ENCODE measurements around the gene ZIC1. TPM values are rescaled to one million over a fixed set of nuclear protein-coding genes. Genes with fewer than 3 reads are reported as not detected.

Gene ZIC1
- total and polyA plus RNA-seq, 8 donors, result 0.03 to 0.55 TPM; not detected in 6

DNA sequence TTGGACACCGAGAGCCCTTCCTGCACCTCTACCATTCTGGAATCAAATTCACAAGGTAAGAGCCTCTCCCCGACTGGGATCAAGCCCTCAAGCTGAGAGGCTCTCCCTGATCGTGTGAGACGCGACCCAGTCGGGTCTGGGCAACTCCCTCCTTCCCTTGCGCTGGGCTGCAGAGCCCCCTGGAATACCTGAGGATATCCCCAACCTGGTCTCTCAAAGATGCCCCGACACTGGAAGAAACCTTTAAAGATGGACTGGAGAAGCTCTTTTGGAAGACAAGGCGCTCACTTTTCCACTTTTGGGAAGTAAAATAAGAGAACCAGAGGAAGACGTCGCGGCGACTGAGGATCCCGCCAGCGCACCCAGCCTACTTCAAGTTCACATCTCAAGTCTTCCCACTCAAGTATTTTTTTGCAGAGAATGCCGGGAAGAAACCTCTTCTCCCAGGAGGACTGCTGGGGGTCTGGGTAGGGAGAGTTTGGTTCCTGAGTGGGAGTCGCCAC is 36.6 kb upstream of the ZIC1 start:
- DNase-seq (no peak), ATAC-seq (no peak)
- H3K4me1 ChIP-seq, result no peaks in the 10 kb centered on the region
- no peaks in the 10 kb centered on the region for H3K9me3 ChIP-seq
- TF ChIP-seq, protein P1, sequence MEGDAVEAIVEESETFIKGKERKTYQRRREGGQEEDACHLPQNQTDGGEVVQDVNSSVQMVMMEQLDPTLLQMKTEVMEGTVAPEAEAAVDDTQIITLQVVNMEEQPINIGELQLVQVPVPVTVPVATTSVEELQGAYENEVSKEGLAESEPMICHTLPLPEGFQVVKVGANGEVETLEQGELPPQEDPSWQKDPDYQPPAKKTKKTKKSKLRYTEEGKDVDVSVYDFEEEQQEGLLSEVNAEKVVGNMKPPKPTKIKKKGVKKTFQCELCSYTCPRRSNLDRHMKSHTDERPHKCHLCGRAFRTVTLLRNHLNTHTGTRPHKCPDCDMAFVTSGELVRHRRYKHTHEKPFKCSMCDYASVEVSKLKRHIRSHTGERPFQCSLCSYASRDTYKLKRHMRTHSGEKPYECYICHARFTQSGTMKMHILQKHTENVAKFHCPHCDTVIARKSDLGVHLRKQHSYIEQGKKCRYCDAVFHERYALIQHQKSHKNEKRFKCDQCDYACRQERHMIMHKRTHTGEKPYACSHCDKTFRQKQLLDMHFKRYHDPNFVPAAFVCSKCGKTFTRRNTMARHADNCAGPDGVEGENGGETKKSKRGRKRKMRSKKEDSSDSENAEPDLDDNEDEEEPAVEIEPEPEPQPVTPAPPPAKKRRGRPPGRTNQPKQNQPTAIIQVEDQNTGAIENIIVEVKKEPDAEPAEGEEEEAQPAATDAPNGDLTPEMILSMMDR (IDR thresholded peaks at IDR 0.05), result no peak
- no peak overlapping the region for H3K4me3 ChIP-seq
- H3K27me3 ChIP-seq, result peaks cover 96 to 100% of the 10 kb centered on the region in 2 donors
- intact Hi-C loops (cut with DNase I), result no loop called here
- no peak overlapping the region for H3K27ac ChIP-seq
- no peaks in the 10 kb centered on the region for H3K36me3 ChIP-seq

DNA sequence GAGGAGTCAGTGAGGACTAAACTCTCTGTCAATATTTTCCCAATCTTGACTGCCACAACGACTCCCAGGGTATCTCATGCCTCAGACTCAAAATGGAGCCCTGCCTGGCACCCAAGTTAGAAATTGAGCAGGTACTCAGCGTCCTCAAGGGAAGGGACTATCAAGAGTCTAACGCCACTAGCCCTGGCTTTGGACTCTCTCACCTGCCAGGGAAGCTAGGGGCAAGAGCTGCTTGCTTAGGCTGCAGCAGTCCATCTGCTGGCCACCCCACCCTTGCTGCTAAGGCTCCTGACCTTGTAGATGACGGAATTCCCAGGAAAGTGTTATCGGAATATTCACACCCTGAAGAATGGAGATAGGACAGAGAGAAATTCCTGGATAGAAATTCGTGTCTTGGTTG is 35.9 kb upstream of the ZIC1 start:
- Histone ChIP-seq H3K9me3 (no peaks in the 10 kb centered on the region), H3K27me3 (peaks cover 96 to 100% of the 10 kb centered on the region in 2 donors), H3K27ac (no peak overlapping the region), H3K4me1 (no peaks in the 10 kb centered on the region), H3K36me3 (no peaks in the 10 kb centered on the region), H3K4me3 (no peak overlapping the region)
- TF ChIP-seq, protein P1 (IDR thresholded peaks at IDR 0.05), result no peak
- intact Hi-C loops (cut with DNase I), result no loop called here
- DNase-seq, result no peak
- ATAC-seq, result no peak

DNA sequence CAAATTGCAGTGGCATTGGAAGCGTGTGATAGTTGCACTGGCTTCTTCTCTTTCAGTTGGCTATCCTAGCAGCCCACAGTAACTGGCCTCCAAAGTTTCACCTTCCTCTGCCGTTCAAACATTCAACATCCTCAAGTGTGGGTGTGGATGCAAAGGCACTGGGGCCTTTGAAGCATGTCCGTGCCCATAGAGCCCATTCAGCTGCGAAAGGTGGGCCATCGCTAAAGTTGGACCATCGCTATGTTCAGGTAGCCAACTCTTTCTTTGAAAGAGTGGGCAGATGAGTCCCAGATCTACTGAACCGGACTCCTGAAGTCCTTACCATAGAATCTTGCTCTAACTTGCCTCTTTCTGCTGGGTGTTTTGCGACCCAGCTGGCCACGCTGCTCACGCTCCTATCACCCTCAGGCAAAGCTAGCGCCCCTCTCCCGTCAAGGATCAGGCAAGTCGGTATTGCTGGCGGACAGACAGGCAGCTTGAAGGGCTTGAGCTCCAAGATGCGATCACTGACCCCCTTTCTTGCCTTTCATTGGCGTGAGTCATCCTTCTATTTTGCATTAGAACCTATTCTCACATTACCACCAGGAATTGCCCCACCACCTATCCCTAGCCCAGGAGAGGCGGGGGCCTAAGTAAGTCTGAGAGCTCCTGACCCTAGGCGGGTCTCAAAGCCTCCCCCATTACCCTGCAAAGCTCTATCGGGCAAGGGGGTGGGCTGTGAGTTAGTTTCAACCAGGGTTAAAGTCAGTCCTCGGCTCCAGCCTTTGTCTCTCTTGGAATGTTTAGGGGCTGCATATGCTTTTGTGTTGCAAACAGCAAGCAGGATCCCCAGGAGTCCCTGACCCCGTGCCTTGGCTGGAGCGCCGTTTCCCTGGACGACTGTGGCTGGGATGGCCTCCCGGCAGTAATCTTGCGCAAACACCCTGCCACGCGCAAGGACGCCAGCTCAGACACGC is 31.5 kb upstream of the ZIC1 start:
- DNase-seq, result no peak
- Histone ChIP-seq H3K36me3 (no peaks in the 10 kb centered on the region), H3K27ac (no peak overlapping the region), H3K4me3 (no peak overlapping the region), H3K27me3 (peaks cover 95 to 100% of the 10 kb centered on the region in 2 donors), H3K9me3 (no peaks in the 10 kb centered on the region), H3K4me1 (no peaks in the 10 kb centered on the region)
- ATAC-seq, result no peak
- TF ChIP-seq, protein P1 (IDR thresholded peaks at IDR 0.05), result no peak
- intact Hi-C loops (cut with DNase I), result no loop called here

DNA sequence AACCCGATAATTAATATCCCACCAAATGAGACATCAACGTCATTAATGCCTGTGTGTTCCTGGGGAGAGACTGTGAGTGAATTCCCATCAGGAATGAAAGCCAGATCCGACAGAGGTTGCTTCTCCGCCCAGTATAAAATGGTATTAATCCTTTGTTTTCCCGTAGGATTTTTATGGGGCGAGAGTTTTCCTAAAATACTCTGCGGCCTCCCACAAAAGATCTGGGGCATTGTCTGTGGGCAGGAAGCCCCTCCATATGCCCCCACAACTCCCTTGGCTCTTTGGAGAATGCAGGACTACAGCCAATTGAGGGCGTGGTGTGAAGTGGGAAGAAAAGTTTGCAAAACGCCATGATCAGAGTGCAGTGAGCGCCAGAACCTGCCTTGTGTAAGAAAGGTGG is 29.5 kb upstream of the ZIC1 start:
- intact Hi-C loops (cut with DNase I), result no loop called here

More for the DNA sequence above, 29.5 kb upstream of the ZIC1 start:
- Histone ChIP-seq H3K4me3 (no peak overlapping the region), H3K36me3 (no peaks in the 10 kb centered on the region), H3K9me3 (no peaks in the 10 kb centered on the region), H3K27ac (no peak overlapping the region), H3K4me1 (no peaks in the 10 kb centered on the region), H3K27me3 (peaks cover 96 to 100% of the 10 kb centered on the region in 2 donors)
- no peak for ATAC-seq
- no peak for DNase-seq
- TF ChIP-seq, protein P1 (IDR thresholded peaks at IDR 0.05), result no peak
